K562 (cell line): ENCODE measurements around the gene AKIRIN1. TPM values are rescaled to one million over a fixed set of nuclear protein-coding genes. Genes with fewer than 3 reads are reported as not detected.

Experiments used
- BRCA1 ChIP-seq, 2 experiments: fragments of 450-650 bp in 1 of 2; sonication (generic) in 1 of 2; formaldehyde crosslinking in 1 of 2; IDR thresholded peaks; 2 replicates each; pipeline versions ENCODE4 v1.5.0 to v1.6.1; 2017 to 2020; ENCODE audit warnings: mild to moderate bottlenecking in 1 of 2, missing genetic modification reagents in 1 of 2
- E2F5 ChIP-seq: sonication (generic); formaldehyde crosslinking; IDR thresholded peaks from 2 replicates; pipeline ENCODE4 v1.8.0; 2022; ENCODE audit warnings: mild to moderate bottlenecking, missing genetic modification reagents
- FOXK2 ChIP-seq, 2 experiments: fragments of 450-650 bp; IDR thresholded peaks in 1 of 2; conservative IDR thresholded peaks in 1 of 2; 2 replicates each; pipeline ENCODE4 v1.6.1; 2016; ENCODE audit warnings: low read depth in 2 of 2, mild to moderate bottlenecking in 1 of 2
- HDAC2 ChIP-seq: fragments of 450-650 bp; IDR thresholded peaks from 2 replicates; pipeline ENCODE4 v1.6.1; 2016; ENCODE audit warnings: mild to moderate bottlenecking
- HIVEP1 ChIP-seq: fragments of 250-450 bp; sonication (Bioruptor Pico); IDR thresholded peaks from 2 replicates; pipeline ENCODE4 v1.4.0; 2020; ENCODE audit warnings: mild to moderate bottlenecking
- MTA1 ChIP-seq: fragments of 450-650 bp; IDR thresholded peaks from 2 replicates; pipeline ENCODE4 v1.6.1; 2017; ENCODE audit warnings: borderline replicate concordance
- PHB2 ChIP-seq: fragments of 450-650 bp; IDR thresholded peaks from 2 replicates; pipeline ENCODE4 v1.6.1; 2017; ENCODE audit warnings: low read depth
- PHF20 ChIP-seq: fragments of 450-650 bp; IDR thresholded peaks from 2 replicates; pipeline ENCODE4 v1.6.1; 2018; ENCODE audit not compliant: partially characterized antibody
- PURB ChIP-seq: sonication (generic); formaldehyde crosslinking; IDR thresholded peaks from 2 replicates; pipeline ENCODE4 v1.9.0; 2021; ENCODE audit warnings: low read depth, mild to moderate bottlenecking, missing genetic modification reagents
- RBM17 ChIP-seq: fragments of 200-400 bp; formaldehyde crosslinking; IDR thresholded peaks from 2 replicates; pipeline ENCODE4 v1.6.1; 2017; ENCODE audit warnings: low read depth, mild to moderate bottlenecking, low read length, borderline replicate concordance
- RFX7 ChIP-seq: fragments of 250-450 bp; sonication (Bioruptor Pico); IDR thresholded peaks from 2 replicates; pipeline ENCODE4 v1.5.1; 2021; ENCODE audit warnings: mild to moderate bottlenecking
- SAFB ChIP-seq: fragments of 200-400 bp; formaldehyde crosslinking; IDR thresholded peaks from 2 replicates; pipeline ENCODE4 v1.6.1; 2017; ENCODE audit warnings: low read depth, low read length, borderline replicate concordance
- SIN3A ChIP-seq, 2 experiments: fragments of 150-350 bp in 1 of 2; IDR thresholded peaks; 2 replicates each; pipeline ENCODE4 v1.6.1; 2011 to 2016; ENCODE audit warnings: borderline replicate concordance in 2 of 2, low read depth in 2 of 2, low read length in 2 of 2, mild to moderate bottlenecking in 2 of 2, moderate library complexity in 2 of 2; ENCODE audit not compliant: control insufficient read depth in 1 of 2
- THRAP3 ChIP-seq: fragments of 450-650 bp; IDR thresholded peaks from 2 replicates; pipeline ENCODE4 v1.6.1; 2016; ENCODE audit warnings: mild to moderate bottlenecking, inconsistent platforms, borderline replicate concordance
- ZBTB5 ChIP-seq: fragments of 450-650 bp; IDR thresholded peaks from 2 replicates; pipeline ENCODE4 v1.6.1; 2017; ENCODE audit warnings: antibody characterized with exemption
- ZBTB9 ChIP-seq: fragments of 450-650 bp; formaldehyde crosslinking; IDR thresholded peaks from 2 replicates; pipeline ENCODE4 v1.4.0; 2020; ENCODE audit warnings: mild to moderate bottlenecking, moderate library complexity
- ZNF143 ChIP-seq: sonication (generic); formaldehyde crosslinking; IDR thresholded peaks from 2 replicates; pipeline ENCODE4 v1.9.0; 2022; ENCODE audit warnings: mild to moderate bottlenecking, missing genetic modification reagents
- ZNF174 ChIP-seq: fragments of 250-450 bp; sonication (Bioruptor Pico); IDR thresholded peaks from 2 replicates; pipeline ENCODE4 v1.4.0; 2020; ENCODE audit warnings: mild to moderate bottlenecking
- ZNF583 ChIP-seq: fragments of 250-450 bp; sonication (Bioruptor Pico); IDR thresholded peaks from 2 replicates; pipeline ENCODE4 v1.4.0; 2020
- polyA plus RNA-seq, 8 experiments: library from polyadenylated mRNA; depleted of rRNA in 4 of 8; stranded (reverse) in 5 of 8; unstranded in 3 of 8; fragments of >200 nt; fragmentation: Nextera tagmentation in 2 of 8; fragmentation: Illumina TruSeq in 1 of 8; extraction: Ambion mirVana in 2 of 8; extraction: Trizol in 1 of 8; gene quantifications; 2 replicates each; pipeline versions ENCODE4 v1.2.1 to v1.2.3, GENCODE V29; 2011 to 2014; ENCODE audit warnings: inconsistent platforms in 1 of 8, missing spikeins in 1 of 8
- total RNA-seq, 7 experiments: library from RNA; depleted of rRNA in 6 of 7; stranded (reverse); fragments of >200 nt in 6 of 7; fragmentation: Illumina TruSeq in 2 of 7; extraction: Trizol in 2 of 7; gene quantifications; 2 replicates each; pipeline versions ENCODE4 v1.2.1 to v1.2.3, GENCODE V29; 2011 to 2021; ENCODE audit warnings: low replicate concordance in 1 of 7
- TF ChIP-seq, protein P1 (sequence below): conservative IDR thresholded peaks from 2 replicates; pipeline ENCODE4 v1.6.1; 2011; ENCODE audit warnings: low read depth, mild to moderate bottlenecking, low read length; ENCODE audit not compliant: control insufficient read depth
- TF ChIP-seq, protein P2 (sequence below): fragments of 250-450 bp; sonication (Bioruptor Pico); IDR thresholded peaks from 2 replicates; pipeline ENCODE4 v1.8.0; 2022; ENCODE audit warnings: inconsistent platforms, mild to moderate bottlenecking, moderate library complexity, borderline replicate concordance

AKIRIN1 gene
- total and polyA plus RNA-seq, 9 of the 15 experiments (the other 6 are each of a cell fraction or from before 2014, with no cell fraction given), result 11.5 to 139 (median 83.4) TPM

GRCh38 chr1:39026051-39026865 is 35.2 kb downstream of the AKIRIN1 start, which contains the start of gene NDUFS5 (continued):
- no peak for TF ChIP-seq ZBTB5
- TF ChIP-seq THRAP3, result no peak
- TF ChIP-seq MTA1, result peak; percentile 74; the same call in 1 of the 2 replicates
- TF ChIP-seq, protein P1, sequence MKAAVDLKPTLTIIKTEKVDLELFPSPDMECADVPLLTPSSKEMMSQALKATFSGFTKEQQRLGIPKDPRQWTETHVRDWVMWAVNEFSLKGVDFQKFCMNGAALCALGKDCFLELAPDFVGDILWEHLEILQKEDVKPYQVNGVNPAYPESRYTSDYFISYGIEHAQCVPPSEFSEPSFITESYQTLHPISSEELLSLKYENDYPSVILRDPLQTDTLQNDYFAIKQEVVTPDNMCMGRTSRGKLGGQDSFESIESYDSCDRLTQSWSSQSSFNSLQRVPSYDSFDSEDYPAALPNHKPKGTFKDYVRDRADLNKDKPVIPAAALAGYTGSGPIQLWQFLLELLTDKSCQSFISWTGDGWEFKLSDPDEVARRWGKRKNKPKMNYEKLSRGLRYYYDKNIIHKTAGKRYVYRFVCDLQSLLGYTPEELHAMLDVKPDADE, result peak; percentile 53; the same call in 1 of the 2 replicates
- TF ChIP-seq ZBTB9 (CRISPR knock-in tag), result no peak
- TF ChIP-seq PURB (CRISPR knock-in tag), result no peak
- TF ChIP-seq, protein P2, sequence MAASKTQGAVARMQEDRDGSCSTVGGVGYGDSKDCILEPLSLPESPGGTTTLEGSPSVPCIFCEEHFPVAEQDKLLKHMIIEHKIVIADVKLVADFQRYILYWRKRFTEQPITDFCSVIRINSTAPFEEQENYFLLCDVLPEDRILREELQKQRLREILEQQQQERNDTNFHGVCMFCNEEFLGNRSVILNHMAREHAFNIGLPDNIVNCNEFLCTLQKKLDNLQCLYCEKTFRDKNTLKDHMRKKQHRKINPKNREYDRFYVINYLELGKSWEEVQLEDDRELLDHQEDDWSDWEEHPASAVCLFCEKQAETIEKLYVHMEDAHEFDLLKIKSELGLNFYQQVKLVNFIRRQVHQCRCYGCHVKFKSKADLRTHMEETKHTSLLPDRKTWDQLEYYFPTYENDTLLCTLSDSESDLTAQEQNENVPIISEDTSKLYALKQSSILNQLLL (CRISPR knock-in tag), result no peak
- no peak for TF ChIP-seq BRCA1 (IDR thresholded peaks at IDR 0.05)
- TF ChIP-seq BRCA1 (CRISPR knock-in tag; IDR thresholded peaks at IDR 0.05), result no peak
- no peak for TF ChIP-seq ZNF583 (CRISPR knock-in tag)
- TF ChIP-seq HIVEP1 (CRISPR knock-in tag), result no peak
- peak; percentile 25 to 70; a peak in 2 of 4 replicates for TF ChIP-seq FOXK2 (conservative IDR thresholded peaks at IDR 0.05 in 1 of 2, IDR thresholded peaks at IDR 0.05 in 1 of 2; ENCODE audit: low read depth in 2 of 2)
- no peak for TF ChIP-seq E2F5 (CRISPR knock-in tag)
- TF ChIP-seq PHB2, result no peak
- TF ChIP-seq RBM17, result no peak
- no peak for TF ChIP-seq ZNF174
- no peak for TF ChIP-seq PHF20
- TF ChIP-seq ZNF143, result peak; percentile 61; the same call in 1 of the 2 replicates
- TF ChIP-seq SIN3A (IDR thresholded peaks at IDR 0.05; ENCODE audit: borderline replicate concordance in 2 of 2, control insufficient read depth in 1 of 2, low read depth in 2 of 2, low read length in 2 of 2), result peak in 1 of 2 experiments; percentile 83; a peak in 1 of 4 replicates
- TF ChIP-seq HDAC2, result 0 out of 2 replicates have a peak, but pooled peaks have one; percentile 80
- no peak for TF ChIP-seq SAFB
- no peak for TF ChIP-seq RFX7 (CRISPR knock-in tag)
